Measurements from ENCODE around the gene LRRC14B. TPM values are rescaled to one million over a fixed set of nuclear protein-coding genes. Genes with fewer than 3 reads are reported as not detected.
"Not testable (repeated sequence)": the region's sequence is repeated elsewhere in the genome, so short reads cannot be mapped to it uniquely, and the experiment has no call there.

LRRC14B gene
- total RNA-seq, 2 donors from 2014 or later, result not detected

- peak; percentile 47 to 61 (median 52) for DNase-seq
- H3K27me3 ChIP-seq, result no peaks in the 10 kb centered on the region
These were observed 27.4 kb downstream of the LRRC14B start for GRCh38 chr5:218457-219291.

GRCh38 chr5:219460-219863, 28.2 kb downstream of the LRRC14B start:
- whole genome bisulfite sequencing, 2 donors, result 7 to 10% methylated on average over 9 of the region's 9 CpGs
- Histone ChIP-seq H3K27me3 (no peaks in the 10 kb centered on the region), H3K27ac (peak overlapping the region; percentile 82 to 92 (median 85)), H3K4me1 (peaks cover 27% of the 10 kb centered on the region), H3K9me3 (no peaks in the 10 kb centered on the region), H3K4me3 (no peak overlapping the region), H3K36me3 (replicated peaks in 1 of 2; ENCODE audit: insufficient read depth in 1 of 2, low read depth in 2 of 2) (peaks cover 3% of the 10 kb centered on the region in 2 donors)
- intact Hi-C loops (cut with DNase I), result no loop called here
- DNase-seq, result peak in 1 of 4 donors; percentile 30
- no peak for TF ChIP-seq POLR2A (IDR thresholded peaks at IDR 0.05)
- no peak for TF ChIP-seq CTCF (IDR thresholded peaks at IDR 0.05)
- no peak for ATAC-seq

More at GRCh38 chr5:218457-219291, 27.4 kb downstream of the LRRC14B start:
- H3K27ac ChIP-seq, result peak overlapping the region; percentile 82 to 92 (median 85)
- peaks cover 27% of the 10 kb centered on the region for H3K4me1 ChIP-seq
- no peaks in the 10 kb centered on the region for H3K36me3 ChIP-seq (replicated peaks in 1 of 2; ENCODE audit: insufficient read depth in 1 of 2, low read depth in 2 of 2)
- TF ChIP-seq CTCF (IDR thresholded peaks at IDR 0.05) (peak in 1 of 7 experiments; percentile 9), POLR2A (IDR thresholded peaks at IDR 0.05) (peak in 1 of 3 donors; percentile 15)
- intact Hi-C loops (cut with DNase I), result no loop called here
- peak overlapping the region; percentile 98 to 100 for H3K4me3 ChIP-seq
- peak; percentile 51 for ATAC-seq
- H3K9me3 ChIP-seq, result no peaks in the 10 kb centered on the region
- 0 to 1% methylated on average over 9 to 49 of the region's 73 CpGs for WGBS, 2 donors

- H3K27me3 ChIP-seq, result no peaks in the 10 kb centered on the region
- H3K4me3 ChIP-seq, result no peak overlapping the region
- DNase-seq (no peak), ATAC-seq (no peak)
- intact Hi-C loops (cut with DNase I), result no loop called here
- peak overlapping the region in 1 of 4 donors; percentile 84 for H3K27ac ChIP-seq
- WGBS, 2 donors, result 9 to 13% methylated on average over 4 of the region's 4 CpGs
- no peaks in the 10 kb centered on the region for H3K9me3 ChIP-seq
- peaks cover 8 to 9% of the 10 kb centered on the region in 2 donors for H3K36me3 ChIP-seq (replicated peaks in 1 of 2; ENCODE audit: insufficient read depth in 1 of 2, low read depth in 2 of 2)
- H3K4me1 ChIP-seq, result peaks cover 27% of the 10 kb centered on the region
- TF ChIP-seq POLR2A (IDR thresholded peaks at IDR 0.05), result no peak
- no peak for TF ChIP-seq CTCF (IDR thresholded peaks at IDR 0.05)
These were observed 28.7 kb downstream of the LRRC14B start for GRCh38 chr5:219991-220390.

GRCh38 chr5:222951-223715, 31.8 kb downstream of the LRRC14B start:
- WGBS, 2 donors, result 51 to 68% methylated on average over 6 of the region's 6 CpGs
- Histone ChIP-seq H3K36me3 (replicated peaks in 1 of 2; ENCODE audit: insufficient read depth in 1 of 2, low read depth in 2 of 2) (peaks cover 17 to 24% of the 10 kb centered on the region in 2 donors), H3K4me1 (peaks cover 21% of the 10 kb centered on the region)
- H3K27me3 ChIP-seq; intact Hi-C loops (cut with DNase I); H3K4me3 ChIP-seq; DNase-seq; H3K9me3 ChIP-seq; H3K27ac ChIP-seq; ATAC-seq: not testable (repeated sequence)

GRCh38 chr5:223791-224190, 32.5 kb downstream of the LRRC14B start:
- Histone ChIP-seq H3K4me3 (no peak overlapping the region), H3K27ac (no peak overlapping the region), H3K27me3 (no peaks in the 10 kb centered on the region), H3K9me3 (no peaks in the 10 kb centered on the region), H3K4me1 (peaks cover 21% of the 10 kb centered on the region), H3K36me3 (replicated peaks in 1 of 2; ENCODE audit: insufficient read depth in 1 of 2, low read depth in 2 of 2) (peaks cover 17 to 29% of the 10 kb centered on the region in 2 donors)
- no peak for TF ChIP-seq CTCF (IDR thresholded peaks at IDR 0.05)
- no peak for TF ChIP-seq POLR2A (IDR thresholded peaks at IDR 0.05)
- 85 to 86% methylated on average over 6 of the region's 6 CpGs for WGBS, 2 donors
- intact Hi-C loops (cut with DNase I), result no loop called here
- DNase-seq (no peak), ATAC-seq (no peak)

All from body of pancreas (tissue), 4 donors.